Rectal smooth muscle tissue (tissue), 1 donor: ENCODE data around the gene SECISBP2L.

Experiments used
- H3K27ac ChIP-seq: one replicate; pipeline ENCODE4 v1.7.0; 2013; ENCODE audit warnings: low read depth, low read length, inconsistent platforms
- H3K27me3 ChIP-seq: one replicate; pipeline ENCODE4 v1.7.0; 2013; ENCODE audit warnings: low read length; ENCODE audit not compliant: control insufficient read depth, insufficient read depth
- H3K36me3 ChIP-seq: one replicate; pipeline ENCODE4 v1.7.0; 2013; ENCODE audit warnings: low read length; ENCODE audit not compliant: control insufficient read depth, insufficient read depth
- H3K4me1 ChIP-seq: one replicate; pipeline ENCODE4 v1.7.0; 2013; ENCODE audit warnings: low read length; ENCODE audit not compliant: control insufficient read depth, insufficient read depth
- H3K4me3 ChIP-seq: one replicate; pipeline ENCODE4 v1.7.0; 2013; ENCODE audit warnings: low read length
- H3K9ac ChIP-seq: one replicate; pipeline ENCODE4 v1.7.0; 2013; ENCODE audit warnings: low read length

Gene SECISBP2L

DNA sequence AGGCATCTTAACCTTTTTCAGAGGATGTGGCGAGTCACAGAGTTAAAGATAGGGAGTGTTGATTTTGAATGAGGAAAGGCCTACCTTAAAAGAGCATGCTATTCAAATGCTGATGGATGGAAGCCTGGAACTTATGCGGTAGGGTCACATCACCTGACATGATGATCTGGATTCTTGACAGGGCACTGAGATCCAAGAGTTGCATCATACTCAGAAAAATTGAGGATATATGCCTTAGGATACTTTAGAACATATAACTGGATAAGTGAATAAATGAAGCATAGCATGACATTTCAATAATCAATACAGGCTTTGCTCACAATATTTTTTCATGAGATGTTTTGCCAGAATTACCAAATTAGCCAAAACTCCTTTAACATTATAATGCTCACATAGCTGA is 20.1 kb upstream of the SECISBP2L start:
- H3K36me3 ChIP-seq = no peaks in the 10 kb centered on the region
- H3K4me3 ChIP-seq = no peak overlapping the region
- no peak overlapping the region for H3K27ac ChIP-seq
- H3K4me1 ChIP-seq = no peaks in the 10 kb centered on the region
- no peak overlapping the region for H3K9ac ChIP-seq
- no peaks in the 10 kb centered on the region for H3K27me3 ChIP-seq

- no peaks in the 10 kb centered on the region for H3K4me1 ChIP-seq
These were observed 18.6 kb upstream of the SECISBP2L start for GRCh38 chr15:49064884-49065283.

DNA sequence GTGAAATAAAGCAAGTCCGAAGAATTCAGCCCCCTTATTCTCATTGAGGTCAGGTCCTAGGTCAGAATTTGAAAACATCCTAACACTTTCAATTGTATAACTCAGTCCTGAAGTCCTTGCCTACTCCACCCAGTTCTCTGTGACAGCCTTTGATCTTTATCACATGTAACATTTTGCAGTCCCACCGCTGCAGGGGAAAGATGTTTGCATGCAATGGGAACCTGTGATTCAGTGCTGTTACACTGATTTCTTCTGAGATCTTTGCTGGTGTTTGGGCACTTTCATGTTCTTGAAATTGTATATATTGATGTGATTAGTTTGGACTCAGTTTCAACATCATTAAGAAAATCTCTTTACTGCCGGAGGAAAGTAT is 18.0 kb upstream of the SECISBP2L start:
- H3K36me3 ChIP-seq = no peaks in the 10 kb centered on the region
- H3K27ac ChIP-seq = no peak overlapping the region
- no peaks in the 10 kb centered on the region for H3K4me1 ChIP-seq
- no peak overlapping the region for H3K9ac ChIP-seq
- no peaks in the 10 kb centered on the region for H3K27me3 ChIP-seq
- no peak overlapping the region for H3K4me3 ChIP-seq

More at GRCh38 chr15:49064884-49065283, 18.6 kb upstream of the SECISBP2L start:
- Histone ChIP-seq H3K9ac (no peak overlapping the region), H3K36me3 (no peaks in the 10 kb centered on the region), H3K27ac (no peak overlapping the region), H3K4me3 (no peak overlapping the region), H3K27me3 (no peaks in the 10 kb centered on the region)

- Histone ChIP-seq H3K9ac (no peak overlapping the region), H3K36me3 (no peaks in the 10 kb centered on the region), H3K4me1 (no peaks in the 10 kb centered on the region), H3K4me3 (no peak overlapping the region), H3K27ac (no peak overlapping the region), H3K27me3 (no peaks in the 10 kb centered on the region)
These were observed 17.4 kb upstream of the SECISBP2L start for GRCh38 chr15:49063402-49064280.

DNA sequence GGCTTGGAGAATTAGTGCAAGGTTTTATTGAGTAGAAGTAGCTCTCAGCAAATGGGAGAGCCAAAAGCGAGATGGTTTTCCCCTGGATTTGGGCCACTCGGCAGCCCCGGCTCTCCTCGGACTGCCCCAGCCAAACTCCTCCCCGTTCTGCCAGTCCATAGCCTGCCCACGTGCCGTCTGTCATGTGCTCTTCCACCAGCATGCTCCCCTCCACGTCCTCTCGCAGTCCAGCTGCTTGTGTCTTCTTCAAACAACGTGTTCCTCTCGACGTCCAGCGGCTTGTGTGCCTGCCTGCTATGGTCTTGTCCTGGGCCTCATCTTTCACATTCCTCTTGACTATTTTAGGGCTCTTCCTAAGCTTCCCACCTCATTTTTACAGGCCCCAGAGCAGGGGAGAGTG is 16.7 kb upstream of the SECISBP2L start:
- no peaks in the 10 kb centered on the region for H3K27me3 ChIP-seq
- H3K27ac ChIP-seq = no peak overlapping the region
- no peaks in the 10 kb centered on the region for H3K36me3 ChIP-seq
- H3K9ac ChIP-seq = no peak overlapping the region
- no peak overlapping the region for H3K4me3 ChIP-seq
- no peaks in the 10 kb centered on the region for H3K4me1 ChIP-seq

- no peaks in the 10 kb centered on the region for H3K36me3 ChIP-seq
- no peak overlapping the region for H3K27ac ChIP-seq
- no peak overlapping the region for H3K4me3 ChIP-seq
- no peak overlapping the region for H3K9ac ChIP-seq
- H3K27me3 ChIP-seq = no peaks in the 10 kb centered on the region
- H3K4me1 ChIP-seq = no peaks in the 10 kb centered on the region
These were observed 14.7 kb upstream of the SECISBP2L start for GRCh38 chr15:49060710-49061495.

DNA sequence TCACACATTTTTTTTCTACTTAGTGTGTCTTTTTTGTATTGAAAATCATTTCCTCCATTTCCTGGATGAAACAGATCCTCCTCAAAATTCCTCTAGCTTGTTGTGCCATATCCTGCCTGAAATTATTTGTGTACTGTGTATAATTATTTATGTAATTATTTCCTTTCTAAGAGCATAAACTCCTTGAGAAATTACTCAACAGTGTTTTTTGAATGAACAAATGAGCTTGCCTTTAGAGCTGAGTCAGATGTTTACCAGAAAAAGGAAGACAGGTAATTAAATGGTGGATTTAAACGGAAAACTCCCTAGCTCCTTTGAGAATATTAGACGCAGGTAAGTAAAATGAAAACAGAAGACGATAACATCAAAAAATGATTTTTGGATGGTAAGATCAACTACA is 13.2 kb upstream of the SECISBP2L start:
- Histone ChIP-seq H3K27ac (no peak overlapping the region), H3K27me3 (no peaks in the 10 kb centered on the region), H3K9ac (no peak overlapping the region), H3K4me1 (no peaks in the 10 kb centered on the region), H3K36me3 (no peaks in the 10 kb centered on the region), H3K4me3 (no peak overlapping the region)

GRCh38 chr15:49058559-49058958 is 12.3 kb upstream of the SECISBP2L start:
- H3K36me3 ChIP-seq = no peaks in the 10 kb centered on the region
- no peak overlapping the region for H3K27ac ChIP-seq
- no peak overlapping the region for H3K9ac ChIP-seq
- no peak overlapping the region for H3K4me3 ChIP-seq
- H3K27me3 ChIP-seq = no peaks in the 10 kb centered on the region
- H3K4me1 ChIP-seq = no peaks in the 10 kb centered on the region

- Histone ChIP-seq H3K4me1 (no peaks in the 10 kb centered on the region), H3K9ac (no peak overlapping the region), H3K36me3 (no peaks in the 10 kb centered on the region), H3K27me3 (no peaks in the 10 kb centered on the region), H3K27ac (no peak overlapping the region), H3K4me3 (no peak overlapping the region)
These were observed 9.4 kb upstream of the SECISBP2L start for GRCh38 chr15:49055630-49056029.

- no peaks in the 10 kb centered on the region for H3K36me3 ChIP-seq
These were observed 6.4 kb upstream of the SECISBP2L start for GRCh38 chr15:49052662-49053061.

DNA sequence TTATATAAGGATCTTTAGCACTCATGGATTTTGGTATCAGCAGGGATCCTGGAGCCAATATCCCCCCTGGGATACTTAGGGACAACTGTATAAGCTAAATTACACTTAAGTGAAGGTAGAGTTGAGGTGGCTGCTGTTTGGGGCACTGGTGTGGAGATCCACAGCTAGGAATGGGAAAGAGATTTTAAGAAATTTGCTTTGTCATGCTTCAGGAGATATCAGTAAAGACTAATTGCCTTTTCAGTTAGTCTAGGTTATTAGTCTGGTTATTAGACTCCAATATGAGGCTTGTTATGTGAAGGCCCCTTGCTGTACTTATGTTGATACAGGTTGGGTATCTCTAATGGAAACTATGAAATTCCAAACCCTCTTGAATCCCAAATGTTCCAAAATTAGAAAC is 1.2 kb upstream of the SECISBP2L start:
- H3K36me3 ChIP-seq = no peaks in the 10 kb centered on the region
- no peaks in the 10 kb centered on the region for H3K27me3 ChIP-seq
- H3K4me3 ChIP-seq = no peak overlapping the region
- H3K9ac ChIP-seq = no peak overlapping the region
- H3K27ac ChIP-seq = no peak overlapping the region
- no peaks in the 10 kb centered on the region for H3K4me1 ChIP-seq

More at GRCh38 chr15:49052662-49053061, 6.4 kb upstream of the SECISBP2L start:
- Histone ChIP-seq H3K27ac (no peak overlapping the region), H3K9ac (no peak overlapping the region), H3K27me3 (no peaks in the 10 kb centered on the region), H3K4me3 (no peak overlapping the region), H3K4me1 (no peaks in the 10 kb centered on the region)

DNA sequence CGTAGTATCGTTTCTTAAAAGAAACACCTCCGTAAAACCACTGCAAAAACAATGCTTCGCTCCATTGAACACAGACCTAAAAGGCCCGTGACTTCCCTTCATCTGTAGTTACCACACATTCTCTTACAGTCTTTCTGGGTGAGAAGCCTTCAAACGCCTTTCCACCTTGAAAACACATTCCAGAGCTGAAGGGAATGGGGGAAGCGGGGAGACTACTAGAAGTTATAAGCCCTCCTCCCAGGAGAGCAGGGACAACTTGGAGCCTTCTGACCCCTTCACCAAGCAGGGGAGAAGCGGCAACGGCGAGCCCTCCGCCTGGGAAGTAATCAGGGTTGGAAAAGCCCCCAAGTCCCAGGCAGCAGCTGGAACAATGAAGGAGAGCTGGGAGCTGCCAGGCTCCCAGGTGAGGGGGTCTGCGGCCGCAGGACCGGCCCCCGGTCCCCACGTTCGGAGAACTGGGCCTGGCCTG is 461 bp downstream of the SECISBP2L start:
- no peaks in the 10 kb centered on the region for H3K27me3 ChIP-seq
- H3K27ac ChIP-seq = peak overlapping the region; percentile 79
- H3K36me3 ChIP-seq = no peaks in the 10 kb centered on the region
- H3K9ac ChIP-seq = peak overlapping the region; percentile 84
- H3K4me1 ChIP-seq = peaks cover 3% of the 10 kb centered on the region
- peak overlapping the region; percentile 87 for H3K4me3 ChIP-seq
